GM12878 (cell line): ENCODE results near the gene CFAP58. TPM values are rescaled to one million over a fixed set of nuclear protein-coding genes. Genes with fewer than 3 reads are reported as not detected.

ENCODE experiments used
- CBFB ChIP-seq: IDR thresholded peaks from 2 replicates; pipeline ENCODE4 v1.6.1; 2016; ENCODE audit warnings: antibody characterized with exemption, low read depth
- EGR1 ChIP-seq, 2 experiments: IDR thresholded peaks; 1 replicate in 1 of 2; 2 replicates in 1 of 2; pipeline ENCODE4 v1.6.1; 2011 to 2012; ENCODE audit warnings: low read depth in 2 of 2, low read length in 2 of 2, borderline replicate concordance in 1 of 2, mild to moderate bottlenecking in 1 of 2, moderate library complexity in 1 of 2
- MAX ChIP-seq: IDR thresholded peaks from 2 replicates; pipeline ENCODE4 v1.6.1; 2012; ENCODE audit warnings: low read depth, low read length, improper control_type of control experiment
- NR2F1 ChIP-seq: fragments of 450-650 bp; conservative IDR thresholded peaks from 2 replicates; pipeline ENCODE4 v1.6.1; 2017; ENCODE audit warnings: mild to moderate bottlenecking
- RAD51 ChIP-seq: fragments of 450-650 bp; IDR thresholded peaks from 2 replicates; pipeline ENCODE4 v1.6.1; 2016; ENCODE audit warnings: moderate library complexity, mild to moderate bottlenecking, inconsistent platforms
- RELB ChIP-seq: fragments of 450-650 bp; IDR thresholded peaks from 2 replicates; pipeline ENCODE4 v1.6.1; 2017; ENCODE audit warnings: low read depth, mild to moderate bottlenecking, moderate library complexity
- SMC3 ChIP-seq: IDR thresholded peaks from 2 replicates; pipeline ENCODE4 v1.6.1; 2011; ENCODE audit warnings: low read length, improper control_type of control experiment, borderline replicate concordance
- TCF7 ChIP-seq: IDR thresholded peaks from 2 replicates; pipeline ENCODE4 v1.6.1; 2014; ENCODE audit warnings: antibody characterized with exemption, borderline replicate concordance
- ZBED1 ChIP-seq: IDR thresholded peaks from 2 replicates; pipeline ENCODE4 v1.6.1; 2016; ENCODE audit warnings: borderline replicate concordance
- ZNF217 ChIP-seq: fragments of 450-650 bp; IDR thresholded peaks from 2 replicates; pipeline ENCODE4 v1.6.1; 2017; ENCODE audit warnings: antibody characterized with exemption, mild to moderate bottlenecking
- ZNF274 ChIP-seq: IDR thresholded peaks from one replicate; pipeline ENCODE4 v1.8.0; 2011; ENCODE audit not compliant: insufficient read length, insufficient read depth
- ZNF592 ChIP-seq: fragments of 450-650 bp; IDR thresholded peaks from 2 replicates; pipeline ENCODE4 v1.6.1; 2017; ENCODE audit warnings: mild to moderate bottlenecking, moderate library complexity
- polyA plus RNA-seq, 11 experiments: library from polyadenylated mRNA; depleted of rRNA in 4 of 11; unstranded in 6 of 11; stranded (reverse) in 5 of 11; fragments of >200 nt; fragmentation: Nextera tagmentation in 4 of 11; fragmentation: Illumina TruSeq in 1 of 11; extraction: Ambion mirVana in 4 of 11; extraction: Trizol in 1 of 11; gene quantifications; 1 replicate in 1 of 11; 2 replicates in 10 of 11; pipeline versions ENCODE4 v1.2.1 to v1.2.3, GENCODE V29; 2011 to 2016; ENCODE audit warnings: inconsistent platforms in 2 of 11, missing spikeins in 2 of 11, low read depth in 1 of 11
- total RNA-seq, 4 experiments: library from RNA; depleted of rRNA in 3 of 4; stranded (reverse); fragments of >200 nt in 3 of 4; fragmentation: Illumina TruSeq in 1 of 4; extraction: Trizol in 1 of 4; gene quantifications; 2 replicates each; pipeline versions ENCODE4 v1.2.1 to v1.2.3, GENCODE V29; 2013 to 2021

CFAP58 gene
- total and polyA plus RNA-seq, 10 of the 15 experiments (the other 5 are each of a cell fraction or from before 2014, with no cell fraction given), result 0.03 to 0.35 (median 0.21) TPM

- TF ChIP-seq ZNF592 (no peak), MAX (no peak), ZBED1 (no peak), TCF7 (no peak), EGR1 (IDR thresholded peaks at IDR 0.05; ENCODE audit: borderline replicate concordance in 1 of 2, low read depth in 2 of 2, low read length in 2 of 2) (no peak), ZNF217 (no peak), CBFB (no peak), RELB (no peak), RAD51 (no peak), SMC3 (no peak), NR2F1 (no peak), ZNF274 (no peak)
These were observed 96.9 kb downstream of the CFAP58 start (continued) for GRCh38 chr10:104450490-104450889.
